Esophagus (tissue), 2 donors: ENCODE measurements around the gene COL28A1. TPM values are rescaled to one million over a fixed set of nuclear protein-coding genes. Genes with fewer than 3 reads are reported as not detected.
"Not testable (repeated sequence)": the region's sequence is repeated elsewhere in the genome, so short reads cannot be mapped to it uniquely, and the experiment has no call there.

Experiments
- H3K27ac ChIP-seq, 2 donors: one replicate each; pipeline ENCODE4 v1.5.1; 2013; ENCODE audit warnings: low read depth in 2 of 2, mild to moderate bottlenecking in 2 of 2, inconsistent platforms in 1 of 2, low read length in 1 of 2, moderate library complexity in 1 of 2
- H3K27me3 ChIP-seq, 2 donors: one replicate each; pipeline ENCODE4 v1.6.1; 2013; ENCODE audit warnings: low read length in 2 of 2, control low read depth in 1 of 2, mild to moderate bottlenecking in 1 of 2; ENCODE audit not compliant: insufficient read depth in 2 of 2, control insufficient read depth in 1 of 2
- H3K36me3 ChIP-seq, 2 donors: one replicate each; pipeline ENCODE4 v1.6.1; 2013; ENCODE audit warnings: low read length in 1 of 2; ENCODE audit not compliant: control insufficient read depth in 2 of 2, insufficient read depth in 2 of 2
- H3K4me1 ChIP-seq, 2 donors: one replicate each; pipeline ENCODE4 v1.6.1; 2013; ENCODE audit warnings: low read length in 1 of 2; ENCODE audit not compliant: control insufficient read depth in 2 of 2, insufficient read depth in 2 of 2
- H3K4me3 ChIP-seq, 2 donors: one replicate each; pipeline ENCODE4 v1.5.1; 2013; ENCODE audit warnings: low read length in 2 of 2, mild to moderate bottlenecking in 2 of 2, low read depth in 1 of 2, moderate library complexity in 1 of 2
- H3K9me3 ChIP-seq, 2 donors: one replicate each; pipeline ENCODE4 v1.6.1; 2013; ENCODE audit warnings: mild to moderate bottlenecking in 2 of 2, low read depth in 1 of 2, low read length in 1 of 2, moderate library complexity in 1 of 2; ENCODE audit not compliant: control insufficient read depth in 2 of 2, insufficient read depth in 1 of 2
- WGBS, 2 donors: extraction: QIAGEN DNeasy Blood & Tissue Kit; methylation state at CpG; one replicate each; pipeline ENCODE4 v1.1.7; 2013; 5-methylcytosine and 5-hydroxymethylcytosine counted together
- polyA plus RNA-seq, 2 donors: library from polyadenylated mRNA; stranded (reverse); fragments of 200-250 nt; gene quantifications; one replicate each; pipeline ENCODE4 v1.2.3, GENCODE V29; 2013
- donor health status: healthy with polysubstance abuse.
- donor health status: Bipolar disorder and iron deficiency.

The COL28A1 gene
- polyA plus RNA-seq, 2 donors: 0.60 to 1.1 TPM

GRCh38 chr7:7563813-7564212 lies 28.1 kb upstream of the COL28A1 start:
- H3K27ac ChIP-seq: peak overlapping the region in 1 of 2 donors; percentile 49
- H3K36me3 ChIP-seq: no peaks in the 10 kb centered on the region
- no peaks in the 10 kb centered on the region for H3K27me3 ChIP-seq
- no peaks in the 10 kb centered on the region for H3K9me3 ChIP-seq
- peaks cover 0 to 8% of the 10 kb centered on the region in 2 donors for H3K4me1 ChIP-seq
- no peak overlapping the region for H3K4me3 ChIP-seq

GRCh38 chr7:7563269-7563668 lies 27.6 kb upstream of the COL28A1 start:
- Histone ChIP-seq H3K27ac (peak overlapping the region in 1 of 2 donors; percentile 31), H3K4me3 (no peak overlapping the region), H3K27me3 (no peaks in the 10 kb centered on the region), H3K36me3 (no peaks in the 10 kb centered on the region), H3K4me1 (peaks cover 0 to 8% of the 10 kb centered on the region in 2 donors), H3K9me3 (no peaks in the 10 kb centered on the region)
- 60 to 63% methylated on average over 5 of the region's 5 CpGs for WGBS, 2 donors

GRCh38 chr7:7562736-7563135 lies 27.1 kb upstream of the COL28A1 start:
- H3K4me3 ChIP-seq: no peak overlapping the region
- H3K27me3 ChIP-seq: no peaks in the 10 kb centered on the region
- H3K4me1 ChIP-seq: peaks cover 0 to 8% of the 10 kb centered on the region in 2 donors
- H3K36me3 ChIP-seq: no peaks in the 10 kb centered on the region
- 55 to 76% methylated on average over 3 of the region's 3 CpGs for WGBS, 2 donors
- peak overlapping the region; percentile 13 to 38 for H3K27ac ChIP-seq
- no peaks in the 10 kb centered on the region for H3K9me3 ChIP-seq

- not testable (repeated sequence) for H3K36me3 ChIP-seq, H3K9me3 ChIP-seq, H3K4me1 ChIP-seq, H3K27ac ChIP-seq, H3K27me3 ChIP-seq, H3K4me3 ChIP-seq
- 97% methylated on average over 5 of the region's 5 CpGs for WGBS, 2 donors
Observed at GRCh38 chr7:7561591-7561990, 25.9 kb upstream of the COL28A1 start.

- no peaks in the 10 kb centered on the region for H3K9me3 ChIP-seq
- no peak overlapping the region for H3K27ac ChIP-seq
- no peaks in the 10 kb centered on the region for H3K4me1 ChIP-seq
- H3K4me3 ChIP-seq: no peak overlapping the region
- H3K36me3 ChIP-seq: no peaks in the 10 kb centered on the region
- no peaks in the 10 kb centered on the region for H3K27me3 ChIP-seq
- 96 to 98% methylated on average over 5 of the region's 5 CpGs for WGBS, 2 donors
Observed at GRCh38 chr7:7557252-7557651, 21.6 kb upstream of the COL28A1 start.

- Histone ChIP-seq H3K36me3 (no peaks in the 10 kb centered on the region), H3K4me1 (no peaks in the 10 kb centered on the region), H3K27me3 (no peaks in the 10 kb centered on the region), H3K4me3 (no peak overlapping the region), H3K9me3 (no peaks in the 10 kb centered on the region), H3K27ac (no peak overlapping the region)
- 94 to 100% methylated on average over 1 of the region's 1 CpG for WGBS, 2 donors
Observed at GRCh38 chr7:7556852-7557251, 21.2 kb upstream of the COL28A1 start.

- Histone ChIP-seq H3K4me1 (no peaks in the 10 kb centered on the region), H3K9me3 (no peaks in the 10 kb centered on the region), H3K4me3 (no peak overlapping the region), H3K27me3 (no peaks in the 10 kb centered on the region), H3K27ac (no peak overlapping the region), H3K36me3 (peaks cover 0 to 2% of the 10 kb centered on the region in 2 donors)
- 53 to 55% methylated on average over 8 of the region's 8 CpGs for WGBS, 2 donors
Observed at GRCh38 chr7:7554649-7555575, 19.2 kb upstream of the COL28A1 start.

- H3K9me3 ChIP-seq: no peaks in the 10 kb centered on the region
- H3K36me3 ChIP-seq: peaks cover 0 to 2% of the 10 kb centered on the region in 2 donors
- H3K27ac ChIP-seq: no peak overlapping the region
- H3K4me1 ChIP-seq: no peaks in the 10 kb centered on the region
- H3K4me3 ChIP-seq: no peak overlapping the region
- WGBS, 2 donors: 75 to 80% methylated on average over 5 of the region's 5 CpGs
- H3K27me3 ChIP-seq: no peaks in the 10 kb centered on the region
Observed at GRCh38 chr7:7554021-7554432, 18.4 kb upstream of the COL28A1 start.

GRCh38 chr7:7553386-7553785 lies 17.7 kb upstream of the COL28A1 start:
- peaks cover 0 to 2% of the 10 kb centered on the region in 2 donors for H3K36me3 ChIP-seq
- no peaks in the 10 kb centered on the region for H3K9me3 ChIP-seq
- 88 to 96% methylated on average over 1 of the region's 1 CpG for WGBS, 2 donors
- H3K27me3 ChIP-seq: no peaks in the 10 kb centered on the region
- no peaks in the 10 kb centered on the region for H3K4me1 ChIP-seq
- no peak overlapping the region for H3K27ac ChIP-seq
- no peak overlapping the region for H3K4me3 ChIP-seq

GRCh38 chr7:7552199-7552598 lies 16.5 kb upstream of the COL28A1 start:
- Histone ChIP-seq H3K4me3 (no peak overlapping the region), H3K27me3 (no peaks in the 10 kb centered on the region), H3K36me3 (peaks cover 0 to 2% of the 10 kb centered on the region in 2 donors), H3K9me3 (no peaks in the 10 kb centered on the region), H3K4me1 (no peaks in the 10 kb centered on the region), H3K27ac (no peak overlapping the region)
- 83 to 87% methylated on average over 2 of the region's 2 CpGs for WGBS, 2 donors
